ENCODE measurements around the gene IL18R1.

Gene IL18R1

GRCh38 chr2:102427249-102427648, 71.7 kb downstream of the IL18R1 start:
- in situ Hi-C loops (cut with MboI; ENCODE audit: low sequenced_read_pairs), result loop anchor here (25.0 kb wide), 1 partner anchor 1090 kb away; no protein-coding TSS in a partner anchor

DNA sequence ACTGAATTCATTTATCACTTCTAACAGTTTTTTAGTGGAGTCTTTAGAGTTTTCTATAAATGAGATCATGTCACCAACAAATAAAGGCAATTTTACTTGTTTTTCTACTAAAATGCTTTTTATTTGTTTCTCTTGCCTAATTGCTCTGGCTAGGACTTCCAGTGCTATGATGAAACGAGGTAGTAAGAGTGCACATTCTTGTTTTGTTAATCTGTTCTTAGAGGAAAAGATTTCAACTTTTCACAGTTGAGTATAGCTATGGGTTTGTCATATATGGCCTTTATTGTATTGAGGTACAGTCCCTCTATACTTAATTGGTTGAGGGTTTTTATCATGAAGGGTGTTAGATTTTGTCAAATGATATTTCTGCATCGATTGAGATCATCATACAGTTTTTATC, 73.0 kb downstream of the IL18R1 start:
- in situ Hi-C loops (cut with MboI; ENCODE audit: low sequenced_read_pairs), result loop anchor here (25.0 kb wide), 1 partner anchor 1091 kb away; no protein-coding TSS in a partner anchor

GRCh38 chr2:102432386-102432785, 76.8 kb downstream of the IL18R1 start:
- in situ Hi-C loops (cut with MboI; ENCODE audit: low sequenced_read_pairs), result loop anchor here (25.0 kb wide), 1 partner anchor 1095 kb away; no protein-coding TSS in a partner anchor

DNA sequence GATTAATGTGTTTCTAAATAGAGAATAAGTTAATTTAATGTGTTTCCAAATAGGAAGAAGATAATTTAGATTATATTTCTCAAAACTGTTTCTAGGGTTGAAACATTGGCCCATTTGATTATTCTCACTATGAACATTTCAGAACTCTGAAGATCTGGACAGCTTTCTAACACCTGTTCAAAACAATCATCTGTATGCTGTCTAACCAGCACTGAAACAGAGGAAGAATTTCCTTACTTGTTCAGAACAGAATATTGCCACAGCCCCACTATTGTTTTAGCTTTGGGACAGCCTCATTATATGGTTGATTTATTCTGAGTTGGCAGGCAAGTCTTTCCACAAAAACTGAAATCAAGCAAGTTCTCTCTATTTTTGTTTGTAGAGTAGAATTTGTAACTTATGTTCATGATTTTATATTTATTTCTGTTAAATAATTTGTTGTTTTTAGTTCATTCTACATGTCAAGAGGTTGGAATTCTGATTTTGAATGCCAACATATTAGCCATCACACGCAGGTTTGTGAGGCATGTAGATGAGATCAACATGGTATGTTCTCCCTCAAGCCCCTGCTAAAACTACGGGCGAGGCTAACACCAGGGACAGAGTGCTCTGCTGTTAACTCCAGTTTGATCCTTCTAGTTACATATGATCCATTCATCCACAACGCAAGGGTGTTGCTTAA, 78.5 kb downstream of the IL18R1 start:
- in situ Hi-C loops (cut with MboI; ENCODE audit: low sequenced_read_pairs), result loop anchor here (25.0 kb wide), 1 partner anchor 1097 kb away; no protein-coding TSS in a partner anchor

DNA sequence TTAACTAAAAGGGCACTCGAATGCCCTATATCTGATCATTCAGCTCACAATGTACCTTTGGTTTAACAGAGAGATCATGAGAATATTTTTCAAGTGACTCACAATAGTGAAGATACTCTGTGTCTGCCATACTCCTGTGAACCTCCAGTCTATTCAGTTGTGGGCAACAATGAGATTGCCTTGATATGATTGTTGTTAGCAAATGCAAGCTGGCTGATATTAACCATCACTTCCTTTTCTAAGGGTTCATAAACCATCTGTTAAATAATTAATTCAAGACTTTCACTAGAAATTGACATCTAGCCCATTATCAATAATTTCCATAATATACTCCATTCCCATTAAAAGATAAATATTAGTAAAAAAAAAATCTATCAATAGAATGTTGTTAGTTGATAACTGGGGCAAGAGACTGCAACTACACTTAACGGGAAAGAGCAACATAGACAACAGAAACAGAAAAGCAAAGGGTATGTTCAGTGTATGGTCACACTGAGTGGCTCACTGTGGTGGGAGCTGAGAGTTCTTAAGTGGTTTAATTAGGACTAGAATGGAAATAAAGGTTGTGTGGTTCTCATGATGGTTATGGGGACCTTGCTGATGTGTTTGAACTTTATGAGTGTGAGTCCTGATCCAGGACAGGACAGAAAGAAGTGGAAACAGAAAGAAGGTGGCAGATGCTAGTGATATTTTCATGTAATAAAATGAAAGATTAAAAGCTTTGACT, 79.2 kb downstream of the IL18R1 start:
- in situ Hi-C loops (cut with MboI; ENCODE audit: low sequenced_read_pairs), result loop anchor here (25.0 kb wide), 1 partner anchor 1098 kb away; no protein-coding TSS in a partner anchor

DNA sequence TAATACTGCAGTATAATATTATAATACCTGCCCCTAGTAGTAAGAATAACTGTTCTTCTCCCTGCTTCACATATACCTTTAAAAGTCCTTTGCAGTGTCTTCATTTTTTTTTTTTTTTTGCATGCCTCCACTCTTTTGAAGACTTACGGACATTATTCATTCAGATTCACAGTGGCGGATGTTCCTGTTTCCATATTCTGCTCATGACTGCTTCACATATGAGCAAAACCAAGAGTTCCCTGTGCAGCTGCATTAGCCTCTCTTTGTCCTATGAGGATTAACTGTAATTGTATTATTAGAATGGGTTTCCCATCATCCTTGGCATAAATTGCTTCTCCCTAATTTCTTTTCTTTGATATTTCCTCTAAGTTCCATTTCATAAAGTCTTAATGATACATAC, 80.1 kb downstream of the IL18R1 start:
- in situ Hi-C loops (cut with MboI; ENCODE audit: low sequenced_read_pairs), result loop anchor here (25.0 kb wide), 1 partner anchor 1098 kb away; no protein-coding TSS in a partner anchor

- in situ Hi-C loops (cut with MboI; ENCODE audit: low sequenced_read_pairs), result loop anchor here (25.0 kb wide), 1 partner anchor 1099 kb away; no protein-coding TSS in a partner anchor
Measured at GRCh38 chr2:102436323-102436722, 80.7 kb downstream of the IL18R1 start.

GRCh38 chr2:102437122-102437521, 81.5 kb downstream of the IL18R1 start:
- in situ Hi-C loops (cut with MboI; ENCODE audit: low sequenced_read_pairs), result loop anchor here (25.0 kb wide), 1 partner anchor 1100 kb away; no protein-coding TSS in a partner anchor

GRCh38 chr2:102438111-102438510, 82.5 kb downstream of the IL18R1 start:
- in situ Hi-C loops (cut with MboI; ENCODE audit: low sequenced_read_pairs), result loop anchor here (25.0 kb wide), 1 partner anchor 1101 kb away; no protein-coding TSS in a partner anchor

DNA sequence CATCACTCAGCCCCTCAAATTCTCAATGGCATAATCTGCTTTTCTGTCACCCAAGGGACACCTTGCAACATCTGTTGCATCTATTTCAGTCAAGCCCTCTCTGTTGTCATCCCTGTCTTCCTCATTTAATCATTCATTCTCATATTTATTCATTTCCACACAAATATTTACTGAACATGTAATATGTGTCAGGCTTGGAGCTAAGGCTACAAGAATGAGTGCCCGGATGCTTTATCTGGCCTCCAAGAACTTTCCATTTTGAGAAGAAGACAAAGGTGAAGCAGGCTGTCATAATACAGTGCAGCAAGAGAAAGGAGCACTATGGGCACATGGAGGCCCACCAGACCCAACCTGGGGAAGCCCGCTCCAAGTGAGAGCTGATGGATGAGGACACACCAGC, 83.0 kb downstream of the IL18R1 start:
- in situ Hi-C loops (cut with MboI; ENCODE audit: low sequenced_read_pairs), result loop anchor here (25.0 kb wide), 1 partner anchor 1101 kb away; no protein-coding TSS in a partner anchor

DNA sequence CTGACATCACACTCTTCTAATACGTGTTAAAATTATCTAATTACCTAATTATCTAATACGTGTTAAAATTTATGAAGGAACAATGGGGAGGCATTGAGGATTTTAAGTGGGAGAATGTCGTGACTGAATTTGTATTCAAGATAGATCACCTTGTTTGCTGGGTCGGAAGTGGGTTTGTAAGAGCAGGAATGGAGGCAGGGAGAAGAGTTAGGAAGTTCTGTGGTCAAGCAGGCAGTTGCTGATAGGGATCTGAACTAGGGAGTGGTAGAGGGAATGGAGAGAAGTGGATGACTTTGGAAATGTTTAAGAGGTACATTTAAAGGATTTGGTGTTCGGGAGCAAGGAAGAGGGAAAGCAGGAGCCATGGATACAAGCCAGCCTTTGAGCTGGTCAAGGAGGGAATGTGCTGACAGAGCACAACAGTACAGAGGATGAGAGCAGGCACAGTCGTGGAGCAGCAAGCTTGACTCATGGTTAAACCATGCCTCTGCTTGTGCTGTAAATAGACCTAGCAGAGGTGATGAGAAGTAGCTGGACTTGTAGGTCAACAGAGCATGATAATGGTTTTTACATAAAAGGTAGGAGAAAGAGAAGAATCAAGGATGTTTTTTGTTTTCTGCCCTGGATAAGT, 83.6 kb downstream of the IL18R1 start:
- in situ Hi-C loops (cut with MboI; ENCODE audit: low sequenced_read_pairs), result loop anchor here (25.0 kb wide), 1 partner anchor 1102 kb away; no protein-coding TSS in a partner anchor

- in situ Hi-C loops (cut with MboI; ENCODE audit: low sequenced_read_pairs), result loop anchor here (5.0 to 25.0 kb wide), 3 partner anchors 201 to 1106 kb away; no protein-coding TSS in a partner anchor
Measured at GRCh38 chr2:102442967-102443828, 87.6 kb downstream of the IL18R1 start.

DNA sequence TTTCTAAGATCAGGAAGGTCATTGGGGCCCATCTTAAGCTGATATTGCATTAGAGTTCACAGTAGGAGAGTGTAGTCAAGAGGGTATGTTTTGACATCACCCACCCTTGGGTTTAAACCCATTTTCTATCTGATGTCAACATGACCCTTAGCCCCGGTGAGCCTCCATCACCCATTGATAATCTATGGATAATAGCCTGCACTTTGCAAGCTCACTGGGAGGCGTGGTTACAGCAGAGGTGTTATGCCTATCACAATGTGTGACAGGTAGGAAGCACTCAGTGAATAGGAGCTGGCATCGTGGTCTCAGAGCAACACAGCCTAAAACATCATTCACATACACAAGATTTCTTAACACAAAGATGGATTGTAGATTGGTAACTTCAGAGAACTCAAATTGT, 88.6 kb downstream of the IL18R1 start:
- in situ Hi-C loops (cut with MboI; ENCODE audit: low sequenced_read_pairs), result loop anchor here (5.0 to 25.0 kb wide), 3 partner anchors 202 to 1107 kb away; no protein-coding TSS in a partner anchor

DNA sequence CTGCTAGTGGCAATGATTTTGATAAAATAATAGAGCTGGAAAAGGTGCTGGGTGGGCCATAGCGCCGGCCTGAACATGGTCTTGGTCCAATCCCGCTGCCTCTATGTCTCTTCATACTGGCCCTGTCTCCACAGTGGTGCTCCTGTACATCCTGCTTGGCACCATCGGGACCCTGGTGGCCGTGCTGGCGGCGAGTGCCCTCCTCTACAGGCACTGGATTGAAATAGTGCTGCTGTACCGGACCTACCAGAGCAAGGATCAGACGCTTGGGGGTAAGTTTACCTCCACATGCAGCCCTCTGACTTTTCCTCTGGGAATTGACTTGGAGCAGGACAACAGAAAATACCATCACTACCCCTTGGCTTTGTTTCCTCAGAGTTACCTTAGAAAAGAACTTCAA, 91.3 kb downstream of the IL18R1 start:
- in situ Hi-C loops (cut with MboI; ENCODE audit: low sequenced_read_pairs), result loop anchor here (10.0 to 25.0 kb wide), 2 partner anchors 422 to 1110 kb away; no protein-coding TSS in a partner anchor
